ENCODE results near the gene PNLIPRP2.

DNA sequence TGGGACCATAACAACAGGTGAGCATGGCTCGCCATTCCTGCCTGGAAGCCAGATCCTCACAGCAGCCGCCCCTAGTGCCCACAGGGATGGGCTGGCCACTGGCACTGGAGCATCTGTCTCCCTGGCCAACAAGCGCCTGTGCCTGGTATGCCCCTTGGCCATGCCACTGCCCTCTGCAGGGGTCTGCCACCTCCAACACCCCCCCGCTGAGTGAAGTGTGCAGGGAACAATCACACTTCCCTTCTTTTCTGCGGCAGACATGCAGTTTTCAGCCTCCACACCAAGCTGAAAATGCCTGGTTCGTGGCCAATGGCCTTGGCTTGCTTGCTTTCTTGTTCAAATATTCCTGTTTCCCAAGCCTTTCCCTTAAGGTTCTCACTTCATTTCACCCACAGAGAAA, 70.9 kb downstream of the PNLIPRP2 start:
- TF ChIP-seq, protein P1, sequence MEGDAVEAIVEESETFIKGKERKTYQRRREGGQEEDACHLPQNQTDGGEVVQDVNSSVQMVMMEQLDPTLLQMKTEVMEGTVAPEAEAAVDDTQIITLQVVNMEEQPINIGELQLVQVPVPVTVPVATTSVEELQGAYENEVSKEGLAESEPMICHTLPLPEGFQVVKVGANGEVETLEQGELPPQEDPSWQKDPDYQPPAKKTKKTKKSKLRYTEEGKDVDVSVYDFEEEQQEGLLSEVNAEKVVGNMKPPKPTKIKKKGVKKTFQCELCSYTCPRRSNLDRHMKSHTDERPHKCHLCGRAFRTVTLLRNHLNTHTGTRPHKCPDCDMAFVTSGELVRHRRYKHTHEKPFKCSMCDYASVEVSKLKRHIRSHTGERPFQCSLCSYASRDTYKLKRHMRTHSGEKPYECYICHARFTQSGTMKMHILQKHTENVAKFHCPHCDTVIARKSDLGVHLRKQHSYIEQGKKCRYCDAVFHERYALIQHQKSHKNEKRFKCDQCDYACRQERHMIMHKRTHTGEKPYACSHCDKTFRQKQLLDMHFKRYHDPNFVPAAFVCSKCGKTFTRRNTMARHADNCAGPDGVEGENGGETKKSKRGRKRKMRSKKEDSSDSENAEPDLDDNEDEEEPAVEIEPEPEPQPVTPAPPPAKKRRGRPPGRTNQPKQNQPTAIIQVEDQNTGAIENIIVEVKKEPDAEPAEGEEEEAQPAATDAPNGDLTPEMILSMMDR (IDR thresholded peaks at IDR 0.05) = no peak
- no peak for TF ChIP-seq POLR2A (IDR thresholded peaks at IDR 0.05)

Measured in tibial nerve (tissue), 3 donors.